KG1 (cell line): ENCODE results near the gene FITM1.

ENCODE experiments used
- DNase-seq: peaks from one replicate; lab custom pipeline; 2025; lab: John Stamatoyannopoulos, UW

FITM1 gene

DNA sequence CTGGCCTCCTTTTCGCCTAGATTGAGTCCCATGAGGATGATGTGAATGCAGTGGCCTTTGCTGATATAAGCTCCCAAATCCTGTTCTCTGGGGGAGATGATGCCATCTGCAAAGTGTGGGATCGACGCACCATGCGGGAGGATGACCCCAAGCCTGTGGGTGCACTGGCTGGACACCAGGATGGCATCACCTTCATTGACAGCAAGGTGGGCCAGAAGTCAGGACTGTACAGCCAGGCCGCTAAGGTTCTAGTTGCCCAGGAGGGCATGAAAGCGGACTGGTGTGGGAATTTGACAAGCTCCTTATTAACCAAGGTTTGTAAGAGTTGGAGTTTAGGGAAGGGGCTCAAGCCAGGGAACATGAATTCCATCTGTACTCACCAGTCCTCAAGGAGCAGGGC lies 10.8 kb upstream of the FITM1 start:
- DNase-seq, result no peak

DNA sequence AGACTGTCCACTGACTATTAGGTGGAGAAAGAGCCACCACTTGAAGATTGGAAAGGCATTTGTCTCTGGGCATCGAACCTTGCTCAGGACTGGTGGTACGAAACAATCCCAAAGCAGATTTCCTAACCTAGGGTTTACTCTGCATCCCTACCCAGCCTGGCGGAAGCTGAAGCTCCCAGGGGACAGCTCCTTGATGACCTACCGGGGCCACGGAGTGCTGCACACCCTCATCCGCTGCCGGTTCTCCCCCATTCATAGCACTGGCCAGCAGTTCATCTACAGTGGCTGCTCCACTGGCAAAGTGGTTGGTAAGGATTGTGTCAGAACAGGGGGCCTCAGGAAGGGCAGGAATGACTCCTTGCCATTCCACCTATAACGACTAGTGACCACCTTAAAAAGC lies 9.2 kb upstream of the FITM1 start:
- DNase-seq, result no peak

DNA sequence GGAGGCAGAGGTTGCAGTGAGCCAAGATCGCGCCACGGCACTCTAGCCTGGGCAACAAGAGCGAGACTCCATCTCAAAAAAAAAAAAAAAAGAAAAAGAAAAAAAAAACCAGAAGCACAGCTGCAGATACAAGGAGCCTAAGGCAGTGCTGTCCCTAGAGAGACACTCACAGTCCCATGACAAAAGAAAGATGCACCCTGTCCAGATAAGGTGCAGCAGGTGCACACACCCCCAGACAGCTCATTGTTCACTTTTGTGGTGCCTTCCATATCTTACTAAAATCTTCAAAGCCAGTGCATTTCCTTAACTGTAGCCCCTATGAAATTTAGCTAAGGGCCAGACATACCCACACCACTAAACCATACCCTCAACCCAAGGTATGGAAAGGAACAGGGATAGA lies 8.0 kb upstream of the FITM1 start:
- no peak for DNase-seq

DNA sequence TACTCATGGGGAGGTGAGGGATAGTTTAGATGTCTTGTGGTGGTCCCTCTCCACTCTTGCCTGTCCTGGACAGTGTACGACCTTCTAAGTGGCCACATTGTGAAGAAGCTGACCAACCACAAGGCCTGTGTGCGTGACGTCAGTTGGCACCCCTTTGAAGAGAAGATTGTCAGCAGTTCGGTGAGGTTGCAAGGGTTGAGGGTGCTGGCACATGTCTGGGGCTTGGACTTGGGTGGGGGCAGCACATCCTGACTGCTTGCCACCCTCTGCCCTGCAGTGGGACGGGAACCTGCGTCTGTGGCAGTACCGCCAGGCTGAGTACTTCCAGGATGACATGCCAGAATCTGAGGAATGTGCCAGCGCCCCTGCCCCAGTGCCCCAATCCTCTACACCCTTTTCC lies 7.6 kb upstream of the FITM1 start:
- no peak for DNase-seq

DNA sequence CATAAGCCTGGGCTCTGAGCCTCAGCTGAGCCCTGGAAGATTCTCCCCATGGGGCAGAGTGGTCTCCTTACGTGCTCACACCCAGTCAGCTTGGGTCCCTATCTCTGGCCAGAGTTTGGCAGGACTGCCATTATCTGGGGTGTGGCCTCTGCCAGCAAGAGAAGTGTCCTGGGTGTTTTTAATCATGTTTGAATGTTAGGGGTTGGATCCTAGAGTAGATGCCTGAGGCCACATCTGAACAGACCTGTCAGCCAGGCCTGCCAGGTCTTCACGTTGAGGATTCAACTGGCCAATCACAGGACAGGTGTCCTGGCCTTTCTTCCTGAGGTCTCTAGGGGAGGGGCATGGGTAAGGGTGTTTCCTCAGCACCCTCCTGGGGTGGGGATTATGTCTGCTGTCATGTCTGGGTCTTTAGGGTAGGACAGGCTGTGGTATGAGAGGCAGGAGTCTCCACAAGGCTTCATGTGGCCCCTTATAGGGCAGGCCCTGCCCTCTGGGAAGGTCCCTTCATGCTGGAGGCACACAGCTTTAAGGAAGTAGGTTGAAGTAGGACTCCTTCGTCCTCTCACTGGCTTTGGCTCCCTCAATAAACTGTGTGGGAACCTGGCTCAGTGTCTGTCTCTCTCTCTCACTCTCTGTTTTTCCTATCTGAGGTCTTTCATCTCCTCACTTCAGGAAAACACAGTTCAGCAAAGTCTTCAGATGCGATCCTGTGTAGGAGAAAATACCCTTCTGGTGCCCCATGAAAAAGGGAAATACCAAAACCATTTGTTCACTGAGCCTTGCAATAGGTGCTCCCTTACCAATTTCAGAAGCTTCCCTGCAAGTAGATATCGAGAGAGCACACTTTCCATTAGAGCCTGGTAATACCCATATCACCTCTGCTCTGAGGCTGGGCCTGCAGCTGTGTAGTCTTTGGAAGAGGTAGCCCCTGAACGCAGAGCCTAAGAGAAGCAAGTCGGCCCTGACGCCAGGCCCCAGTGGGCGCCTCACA lies 6.7 kb upstream of the FITM1 start:
- no peak for DNase-seq

DNA sequence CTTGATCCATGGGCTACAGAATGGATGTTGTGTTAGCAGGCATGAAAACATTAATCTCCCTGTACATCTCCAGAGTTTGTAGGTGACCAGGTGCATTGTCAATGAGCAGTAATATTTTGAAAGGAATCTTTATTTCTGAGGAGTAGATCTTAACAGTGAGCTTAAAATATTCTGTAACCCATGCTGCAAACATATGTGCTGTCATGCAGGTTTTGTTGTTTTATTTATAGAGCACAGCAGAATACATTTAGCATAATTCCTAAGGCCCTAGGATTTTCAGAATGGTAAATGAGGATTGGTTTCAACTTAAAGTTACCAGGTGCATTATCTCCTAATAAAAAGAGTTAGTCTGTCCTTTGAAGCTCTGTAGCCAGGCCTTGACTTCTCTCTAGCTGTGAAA lies 3.5 kb upstream of the FITM1 start:
- DNase-seq, result no peak

DNA sequence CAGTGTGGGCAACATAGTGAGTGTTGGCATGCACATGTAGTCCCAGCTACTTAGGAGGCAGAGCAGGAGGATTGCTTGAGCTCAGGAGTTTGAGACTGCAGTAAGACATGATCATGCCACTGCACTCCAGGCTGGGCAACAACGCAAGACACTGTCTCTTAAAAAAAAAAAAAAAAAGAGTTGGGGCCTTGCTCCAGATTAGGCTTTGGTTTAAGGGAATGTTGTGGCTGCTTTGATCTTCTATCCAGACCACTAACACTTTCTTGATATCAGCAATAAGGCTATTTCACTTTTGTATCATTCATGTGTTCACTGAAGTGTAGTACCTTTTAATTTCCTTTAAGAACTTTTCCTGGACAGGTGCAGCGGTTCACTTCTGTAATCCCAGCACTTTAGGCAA lies 2.8 kb upstream of the FITM1 start:
- DNase-seq, result no peak

DNA sequence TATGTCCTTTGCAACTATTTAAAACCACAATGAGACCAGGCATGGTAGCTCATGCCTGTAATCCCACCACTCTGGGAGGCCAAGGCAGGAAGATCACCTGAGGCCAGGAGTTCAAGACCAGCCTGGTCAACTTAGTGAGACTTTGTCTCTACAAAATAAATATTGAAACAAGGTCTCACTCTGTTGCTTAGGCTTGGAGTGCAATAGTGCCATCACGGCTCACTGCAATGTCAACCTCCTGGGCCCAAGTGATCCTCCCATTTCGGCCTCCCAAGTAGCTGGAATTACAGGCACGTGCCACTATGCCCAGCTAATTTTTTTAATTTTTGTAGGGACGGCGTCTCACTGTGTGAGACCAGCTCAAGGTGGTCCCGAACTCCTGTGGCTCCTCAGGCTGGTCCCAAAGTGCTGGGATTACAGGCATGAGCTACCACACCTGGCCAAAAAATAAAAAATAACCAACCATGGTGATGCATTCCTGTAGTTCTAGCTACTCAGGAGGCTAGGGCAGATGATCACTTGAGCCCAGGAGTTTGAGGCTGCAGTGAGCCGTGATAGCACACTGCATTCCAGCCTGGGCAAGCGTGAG lies 955 bp upstream of the FITM1 start:
- DNase-seq, result no peak

DNA sequence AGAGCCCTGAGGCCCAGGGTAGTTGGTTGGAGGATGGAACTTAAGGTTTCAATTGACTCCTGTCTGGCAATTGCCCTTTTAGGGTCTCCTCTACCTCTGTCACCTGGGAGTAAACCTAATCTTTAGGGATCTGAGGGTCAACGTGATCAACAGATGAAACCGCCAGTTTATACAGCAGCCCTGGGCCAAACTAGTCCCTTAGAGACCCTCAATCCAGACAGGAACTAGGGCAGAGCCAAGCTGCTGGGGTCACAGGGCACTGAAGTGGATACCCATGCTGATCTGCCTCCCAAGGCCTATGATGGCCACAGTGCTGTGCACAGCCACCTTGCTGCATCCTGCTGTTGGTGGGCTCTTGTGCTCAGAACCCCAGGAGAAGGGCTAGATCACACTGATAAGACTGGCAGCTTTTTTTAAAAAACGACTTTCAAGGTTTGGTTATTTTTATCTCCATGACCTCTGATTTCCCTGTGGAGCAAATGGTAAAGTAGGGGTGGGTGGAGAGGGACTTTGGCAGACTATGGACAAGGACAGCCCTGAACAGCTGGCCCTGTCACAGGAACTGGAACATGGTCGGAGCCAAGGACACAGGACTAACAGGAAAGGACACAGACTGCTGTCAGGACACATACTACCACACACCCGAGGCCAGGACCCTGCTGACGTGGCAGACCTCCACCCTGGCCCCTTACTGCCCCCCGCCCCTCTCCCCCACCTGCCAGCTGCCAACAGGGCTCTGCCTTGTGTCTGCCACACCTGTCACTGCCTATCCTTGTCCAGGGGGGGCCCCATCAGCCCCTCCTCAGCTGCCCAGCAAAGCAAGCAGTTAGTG lies 474 bp downstream of the FITM1 start:
- no peak for DNase-seq

DNA sequence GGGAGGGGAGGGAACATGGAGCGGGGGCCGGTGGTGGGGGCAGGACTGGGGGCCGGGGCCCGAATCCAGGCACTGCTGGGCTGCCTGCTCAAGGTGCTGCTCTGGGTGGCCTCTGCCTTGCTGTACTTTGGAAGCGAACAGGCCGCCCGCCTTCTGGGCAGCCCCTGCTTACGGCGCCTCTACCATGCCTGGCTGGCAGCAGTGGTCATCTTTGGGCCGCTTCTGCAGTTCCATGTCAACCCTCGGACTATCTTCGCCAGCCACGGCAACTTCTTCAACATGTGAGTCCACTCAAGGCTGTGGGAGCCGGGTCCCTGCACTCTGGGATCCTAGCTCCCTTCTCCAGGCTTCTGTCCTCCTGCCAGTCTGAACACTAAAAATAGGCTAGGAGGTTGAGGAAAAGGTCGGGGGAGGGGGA lies 1.1 kb downstream of the FITM1 start:
- DNase-seq, result no peak

DNA sequence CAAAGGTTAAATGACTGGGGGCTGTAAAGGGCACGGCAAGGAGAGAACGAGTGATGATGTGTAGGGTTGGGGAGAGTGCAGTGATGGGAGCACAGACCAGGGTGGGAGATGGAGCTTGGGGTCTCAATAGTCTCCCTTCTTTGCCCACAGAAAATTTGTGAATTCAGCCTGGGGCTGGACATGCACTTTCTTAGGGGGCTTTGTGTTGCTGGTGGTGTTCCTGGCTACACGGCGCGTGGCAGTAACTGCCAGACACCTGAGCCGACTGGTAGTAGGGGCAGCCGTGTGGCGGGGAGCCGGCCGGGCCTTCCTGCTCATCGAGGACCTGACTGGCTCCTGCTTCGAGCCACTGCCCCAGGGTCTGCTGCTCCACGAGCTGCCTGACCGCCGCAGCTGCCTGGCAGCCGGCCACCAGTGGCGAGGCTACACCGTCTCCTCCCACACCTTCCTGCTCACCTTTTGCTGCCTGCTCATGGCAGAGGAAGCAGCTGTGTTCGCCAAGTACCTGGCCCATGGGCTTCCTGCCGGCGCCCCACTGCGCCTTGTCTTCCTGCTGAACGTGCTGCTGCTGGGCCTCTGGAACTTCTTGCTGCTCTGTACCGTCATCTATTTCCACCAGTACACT lies 1.7 kb downstream of the FITM1 start:
- DNase-seq, result no peak

DNA sequence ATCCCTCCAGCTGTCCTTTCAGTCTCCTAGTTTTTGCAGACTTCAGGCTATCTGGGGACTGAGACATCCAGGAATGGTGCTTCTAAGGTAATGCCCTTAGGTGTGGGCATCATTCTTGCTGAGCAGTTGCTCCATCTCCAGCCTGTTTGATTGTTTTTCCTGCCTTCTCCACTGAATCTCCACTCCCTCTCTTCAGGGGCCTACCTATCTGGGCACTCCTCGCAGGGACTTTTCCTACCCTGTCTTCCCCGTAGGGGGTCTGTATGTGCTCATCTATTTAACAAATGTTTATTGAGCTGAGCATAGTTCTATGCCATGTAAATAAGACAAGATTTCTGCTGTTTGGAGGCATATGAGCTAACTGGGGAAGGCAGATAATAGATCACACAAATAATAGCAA lies 2.5 kb downstream of the FITM1 start:
- no peak for DNase-seq

DNA sequence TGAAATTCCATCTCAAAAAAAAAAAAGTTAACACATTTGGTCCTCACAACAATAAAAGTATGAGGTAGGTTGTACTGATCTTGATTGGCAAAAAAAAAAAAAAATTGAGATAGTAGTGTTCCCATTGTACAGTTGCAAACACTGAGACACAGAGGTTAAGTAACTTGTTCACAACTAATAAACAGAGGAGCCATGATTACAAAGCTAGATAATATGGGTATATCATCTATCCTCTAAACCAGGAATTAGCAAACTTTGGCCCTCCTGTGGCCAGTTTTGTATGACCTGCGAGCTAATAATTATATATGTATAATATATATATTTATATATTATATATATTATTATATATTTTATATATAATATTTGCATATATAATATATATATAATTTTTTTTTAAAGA lies 3.3 kb downstream of the FITM1 start:
- no peak for DNase-seq

DNA sequence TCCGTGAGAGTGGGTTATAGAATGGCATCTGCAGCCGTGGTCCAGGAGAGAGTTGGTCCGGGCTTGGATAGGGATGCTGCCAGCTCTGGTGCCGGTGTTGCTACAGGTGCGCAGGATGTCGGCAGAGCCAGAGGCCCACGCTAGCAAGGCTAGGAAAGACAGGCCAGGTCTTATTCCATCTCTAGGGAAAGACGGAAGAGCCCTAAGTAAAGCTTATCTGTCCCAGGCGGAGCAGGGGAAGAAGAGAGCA lies 5.0 kb downstream of the FITM1 start:
- no peak for DNase-seq

DNA sequence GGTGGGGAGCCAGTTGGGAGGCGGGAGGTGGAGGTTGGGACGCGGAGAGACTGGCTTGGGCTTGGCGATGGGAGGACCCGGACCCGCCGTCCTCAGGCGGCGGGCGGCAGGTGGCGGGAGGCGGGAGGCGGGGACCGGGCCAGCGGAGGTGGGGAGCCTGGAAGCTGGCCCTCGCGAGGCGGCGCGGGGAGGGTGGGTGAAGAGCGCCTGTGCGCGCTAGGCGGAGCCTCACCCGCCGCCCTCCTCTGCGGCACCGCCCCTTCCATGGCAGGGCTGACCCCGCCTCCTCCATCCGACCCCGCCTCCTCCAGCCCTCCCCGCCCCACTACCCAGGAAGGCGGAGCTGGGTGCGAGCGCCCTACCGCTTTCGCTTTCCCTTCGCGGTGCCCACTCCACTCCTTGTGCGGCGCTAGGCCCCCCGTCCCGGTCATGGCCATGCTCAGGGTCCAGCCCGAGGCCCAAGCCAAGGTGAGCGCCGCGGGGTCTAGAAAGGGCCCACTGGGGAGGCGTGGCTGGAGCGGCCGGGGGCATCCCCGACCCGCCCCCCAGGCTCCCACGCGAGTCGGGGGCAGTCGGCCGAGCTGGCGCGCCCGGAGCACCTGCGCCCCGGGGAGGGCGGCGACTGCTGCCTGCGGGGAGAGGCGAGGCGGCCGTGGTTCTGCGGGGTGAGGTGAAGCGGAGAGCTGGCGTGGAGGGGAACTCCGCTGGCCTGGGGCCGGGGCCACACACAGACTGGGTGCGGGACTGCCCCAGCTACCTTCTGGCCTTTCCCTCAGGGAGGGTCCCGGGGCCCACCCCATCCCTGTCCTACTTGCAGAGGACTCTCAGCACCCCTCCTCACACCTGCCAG lies 5.6 kb downstream of the FITM1 start, which contains the start of gene PSME1:
Gene PSME1, plus strand, starts transcription at position 361 of the 850 bp plus-strand sequence. Its CDS starts 69 bp downstream, at position 430.
- DNase-seq, result peak; percentile 69

DNA sequence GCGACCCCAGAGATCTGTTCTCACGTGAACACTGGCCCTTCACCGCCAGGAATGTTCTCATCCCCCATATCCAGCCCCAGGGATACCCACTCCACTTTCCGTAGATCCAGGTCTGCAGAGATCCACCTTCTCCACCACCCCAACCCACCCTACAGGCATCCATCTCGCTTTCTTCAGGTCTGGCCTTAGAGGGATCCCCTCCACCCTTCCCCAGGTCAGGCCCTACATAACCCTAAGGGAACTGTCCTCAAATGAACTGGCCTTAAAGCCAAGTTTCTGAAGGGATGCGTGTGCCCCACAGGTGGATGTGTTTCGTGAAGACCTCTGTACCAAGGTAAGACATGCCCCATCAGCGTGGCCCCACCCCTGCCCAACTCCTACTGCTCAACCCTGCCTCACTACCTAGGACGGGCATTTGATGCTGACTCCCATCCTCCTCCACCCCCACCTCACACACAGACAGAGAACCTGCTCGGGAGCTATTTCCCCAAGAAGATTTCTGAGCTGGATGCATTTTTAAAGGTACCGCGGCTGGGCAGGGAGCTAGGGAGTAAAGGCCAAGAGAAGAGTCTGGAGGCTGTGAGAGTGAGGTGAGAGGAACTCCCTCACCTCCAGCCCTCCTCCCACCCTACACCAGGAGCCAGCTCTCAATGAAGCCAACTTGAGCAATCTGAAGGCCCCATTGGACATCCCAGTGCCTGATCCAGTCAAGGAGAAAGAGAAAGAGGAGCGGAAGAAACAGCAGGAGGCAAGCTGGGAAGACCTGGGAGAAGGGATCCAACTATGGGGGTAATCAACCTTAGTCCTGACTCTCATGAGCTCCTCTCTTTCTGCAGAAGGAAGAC lies 6.4 kb downstream of the FITM1 start:
- DNase-seq, result no peak

DNA sequence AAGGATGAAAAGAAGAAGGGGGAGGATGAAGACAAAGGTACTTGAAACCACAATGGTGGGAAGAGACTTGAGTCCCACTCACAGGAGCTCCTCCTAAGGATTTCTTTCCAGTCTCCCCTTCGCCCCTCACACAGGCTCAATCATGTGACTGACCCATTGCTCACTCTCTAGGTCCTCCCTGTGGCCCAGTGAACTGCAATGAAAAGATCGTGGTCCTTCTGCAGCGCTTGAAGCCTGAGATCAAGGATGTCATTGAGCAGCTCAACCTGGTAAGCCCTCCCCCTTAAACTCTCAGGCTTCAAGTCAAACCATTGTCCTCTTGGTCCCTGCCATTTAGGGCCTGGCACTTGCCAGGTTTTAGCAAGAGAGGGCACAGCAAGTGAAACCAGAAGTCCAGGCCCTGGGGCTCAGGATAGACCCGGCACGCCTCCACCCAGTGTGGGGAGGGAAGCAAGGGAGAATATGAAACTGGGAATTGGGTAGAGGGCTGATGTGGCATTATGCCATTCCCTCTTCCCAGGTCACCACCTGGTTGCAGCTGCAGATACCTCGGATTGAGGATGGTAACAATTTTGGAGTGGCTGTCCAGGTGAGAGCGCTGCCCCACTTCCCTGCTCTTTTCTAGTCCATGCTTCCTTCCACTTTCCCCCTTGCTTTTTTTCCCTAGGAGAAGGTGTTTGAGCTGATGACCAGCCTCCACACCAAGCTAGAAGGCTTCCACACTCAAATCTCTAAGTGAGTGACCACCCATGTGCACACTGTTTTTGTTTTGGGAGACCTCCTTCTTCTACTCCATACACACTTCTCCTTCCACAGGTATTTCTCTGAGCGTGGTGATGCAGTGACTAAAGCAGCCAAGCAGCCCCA lies 7.3 kb downstream of the FITM1 start:
- DNase-seq, result no peak

DNA sequence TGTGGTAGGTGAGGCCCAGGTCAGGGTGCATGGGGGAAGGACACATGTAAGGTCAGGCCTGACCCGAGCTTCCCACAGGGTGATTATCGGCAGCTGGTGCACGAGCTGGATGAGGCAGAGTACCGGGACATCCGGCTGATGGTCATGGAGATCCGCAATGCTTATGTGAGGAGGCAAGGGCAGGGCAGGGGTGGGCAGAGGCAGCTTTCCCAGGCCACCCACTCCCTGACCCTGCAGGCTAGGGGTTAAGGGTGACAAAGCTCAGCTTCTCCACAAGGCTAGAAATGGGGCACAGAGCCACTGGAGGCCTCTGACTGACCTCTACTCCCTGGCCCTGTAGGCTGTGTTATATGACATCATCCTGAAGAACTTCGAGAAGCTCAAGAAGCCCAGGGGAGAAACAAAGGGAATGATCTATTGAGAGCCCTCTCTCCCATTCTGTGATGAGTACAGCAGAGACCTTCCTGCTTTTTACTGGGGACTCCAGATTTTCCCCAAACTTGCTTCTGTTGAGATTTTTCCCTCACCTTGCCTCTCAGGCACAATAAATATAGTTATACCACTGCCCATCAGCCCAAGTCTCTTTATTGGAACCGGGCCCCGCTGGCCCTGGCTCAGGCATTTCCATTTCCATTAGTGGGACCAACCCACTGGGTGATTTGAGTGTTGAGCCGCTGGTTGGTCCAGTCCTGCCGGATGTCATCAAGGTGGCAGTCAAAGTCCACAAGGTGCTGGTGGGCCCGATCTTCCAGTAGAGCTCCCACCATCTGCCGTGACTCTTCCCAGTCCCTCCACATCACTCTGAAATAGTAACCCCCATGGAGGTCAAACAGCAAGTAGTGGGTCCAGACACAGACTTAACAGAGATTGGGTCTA lies 8.2 kb downstream of the FITM1 start:
- no peak for DNase-seq
